Measurements from ENCODE around the gene ARID5A.

ARID5A gene

DNA sequence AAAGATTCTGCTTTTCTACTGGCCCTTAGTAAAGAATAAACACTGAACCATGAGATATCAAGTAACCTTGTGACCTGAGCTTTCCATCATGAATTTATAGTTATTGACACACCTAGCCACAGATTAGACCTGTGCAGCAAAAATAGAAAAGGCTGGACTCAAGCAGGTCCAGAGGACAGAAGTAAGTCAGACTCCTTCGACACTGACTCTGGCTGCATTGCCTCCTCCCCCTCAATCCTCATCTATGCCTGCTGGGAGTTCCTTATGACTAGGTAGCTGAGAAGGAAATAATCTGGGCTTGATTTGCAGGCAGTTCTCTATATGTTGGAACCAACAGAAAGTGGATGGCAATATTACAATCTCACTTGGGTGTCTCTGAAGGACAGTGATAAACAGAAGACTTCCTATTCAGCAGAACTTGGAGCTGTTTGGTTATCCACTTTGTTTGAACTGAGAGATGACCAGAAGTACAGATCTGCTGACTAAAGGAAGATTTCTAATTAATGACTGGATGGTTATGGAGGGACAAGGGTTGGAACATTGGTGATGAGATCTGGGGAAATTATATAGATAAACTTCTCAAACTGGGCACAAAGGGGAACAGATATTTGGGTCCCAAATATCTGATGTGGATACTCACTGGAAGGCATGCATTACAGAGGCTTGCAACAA is 39.4 kb downstream of the ARID5A start:
- DNase-seq (ENCODE audit: low read depth in 2 of 2): no peak
- TF ChIP-seq, protein P1, sequence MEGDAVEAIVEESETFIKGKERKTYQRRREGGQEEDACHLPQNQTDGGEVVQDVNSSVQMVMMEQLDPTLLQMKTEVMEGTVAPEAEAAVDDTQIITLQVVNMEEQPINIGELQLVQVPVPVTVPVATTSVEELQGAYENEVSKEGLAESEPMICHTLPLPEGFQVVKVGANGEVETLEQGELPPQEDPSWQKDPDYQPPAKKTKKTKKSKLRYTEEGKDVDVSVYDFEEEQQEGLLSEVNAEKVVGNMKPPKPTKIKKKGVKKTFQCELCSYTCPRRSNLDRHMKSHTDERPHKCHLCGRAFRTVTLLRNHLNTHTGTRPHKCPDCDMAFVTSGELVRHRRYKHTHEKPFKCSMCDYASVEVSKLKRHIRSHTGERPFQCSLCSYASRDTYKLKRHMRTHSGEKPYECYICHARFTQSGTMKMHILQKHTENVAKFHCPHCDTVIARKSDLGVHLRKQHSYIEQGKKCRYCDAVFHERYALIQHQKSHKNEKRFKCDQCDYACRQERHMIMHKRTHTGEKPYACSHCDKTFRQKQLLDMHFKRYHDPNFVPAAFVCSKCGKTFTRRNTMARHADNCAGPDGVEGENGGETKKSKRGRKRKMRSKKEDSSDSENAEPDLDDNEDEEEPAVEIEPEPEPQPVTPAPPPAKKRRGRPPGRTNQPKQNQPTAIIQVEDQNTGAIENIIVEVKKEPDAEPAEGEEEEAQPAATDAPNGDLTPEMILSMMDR (IDR thresholded peaks at IDR 0.05; ENCODE audit: low read depth, low read length): no peak
- H3K4me3 ChIP-seq (replicated peaks in 1 of 2; ENCODE audit: low read depth in 2 of 2, low read length in 2 of 2): no peak overlapping the region

DNA sequence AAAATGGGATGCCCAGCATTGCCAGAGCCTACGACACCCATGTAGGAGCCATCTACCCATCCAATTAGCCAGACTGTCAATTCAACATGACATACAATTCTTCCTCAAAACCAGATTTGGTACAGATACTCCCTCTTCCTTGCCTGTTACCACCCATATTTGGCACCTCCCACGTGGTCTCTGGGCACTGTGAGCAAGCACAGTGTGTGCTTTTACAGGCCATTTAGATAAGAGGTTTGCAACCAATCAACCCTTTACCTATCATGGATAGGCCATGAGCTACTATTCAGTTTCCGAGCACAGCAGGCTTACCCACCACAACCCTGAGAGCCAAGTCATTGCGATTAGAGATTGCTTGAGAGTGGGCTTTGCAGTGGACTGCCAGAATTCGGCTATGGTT is 40.9 kb downstream of the ARID5A start:
- no peak overlapping the region for H3K4me3 ChIP-seq (replicated peaks in 1 of 2; ENCODE audit: low read depth in 2 of 2, low read length in 2 of 2)
- DNase-seq (ENCODE audit: low read depth in 2 of 2): no peak
- TF ChIP-seq, protein P1 (IDR thresholded peaks at IDR 0.05; ENCODE audit: low read depth, low read length): no peak

DNA sequence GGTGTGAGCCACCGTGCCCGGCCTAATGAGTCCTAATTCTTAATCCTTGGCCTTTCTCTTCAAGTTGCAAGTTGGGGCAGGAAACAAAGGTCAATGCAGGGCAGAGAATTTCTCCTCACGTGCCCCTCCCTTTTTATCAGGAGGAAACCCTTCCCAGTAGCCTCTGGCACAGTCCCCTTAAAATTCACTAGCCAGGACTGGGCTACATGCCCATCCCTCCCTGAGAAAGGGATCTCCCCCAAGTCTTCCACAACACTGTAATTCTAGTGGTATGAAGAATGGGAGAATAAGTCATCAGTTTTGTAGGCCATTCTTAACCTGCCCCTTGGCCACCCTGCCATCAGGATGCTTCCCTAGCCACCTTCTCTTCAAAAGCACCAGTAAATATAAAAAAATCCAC is 42.2 kb downstream of the ARID5A start:
- DNase-seq (ENCODE audit: low read depth in 2 of 2): peak in 1 of 2 donors; percentile 20
- TF ChIP-seq, protein P1 (IDR thresholded peaks at IDR 0.05; ENCODE audit: low read depth, low read length): no peak

DNA sequence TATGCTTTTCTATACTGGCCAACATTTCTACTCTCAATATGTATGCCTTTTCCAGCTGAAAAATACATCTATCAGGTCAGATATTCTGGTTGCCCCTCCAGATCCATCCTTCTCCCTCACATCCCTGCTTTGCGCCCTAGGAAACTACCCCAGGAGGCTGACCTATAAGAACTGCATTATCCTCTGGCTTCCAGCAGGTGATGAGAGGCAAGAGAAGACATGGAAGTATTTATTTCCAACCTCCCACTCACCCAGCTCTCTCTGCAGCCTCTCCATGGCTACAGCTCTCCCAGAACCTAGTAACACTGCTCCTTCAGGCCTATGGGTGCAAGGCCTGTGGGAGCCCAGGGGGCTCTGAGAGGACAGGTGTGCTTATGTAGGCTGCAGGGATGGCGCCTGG is 42.9 kb downstream of the ARID5A start:
- TF ChIP-seq, protein P1 (IDR thresholded peaks at IDR 0.05; ENCODE audit: low read depth, low read length): no peak
- DNase-seq (ENCODE audit: low read depth in 2 of 2): no peak
- no peak overlapping the region for H3K4me3 ChIP-seq (replicated peaks in 1 of 2; ENCODE audit: low read depth in 2 of 2, low read length in 2 of 2)

More for the DNA sequence above, 42.2 kb downstream of the ARID5A start:
- no peak overlapping the region for H3K4me3 ChIP-seq (replicated peaks in 1 of 2; ENCODE audit: low read depth in 2 of 2, low read length in 2 of 2)

DNA sequence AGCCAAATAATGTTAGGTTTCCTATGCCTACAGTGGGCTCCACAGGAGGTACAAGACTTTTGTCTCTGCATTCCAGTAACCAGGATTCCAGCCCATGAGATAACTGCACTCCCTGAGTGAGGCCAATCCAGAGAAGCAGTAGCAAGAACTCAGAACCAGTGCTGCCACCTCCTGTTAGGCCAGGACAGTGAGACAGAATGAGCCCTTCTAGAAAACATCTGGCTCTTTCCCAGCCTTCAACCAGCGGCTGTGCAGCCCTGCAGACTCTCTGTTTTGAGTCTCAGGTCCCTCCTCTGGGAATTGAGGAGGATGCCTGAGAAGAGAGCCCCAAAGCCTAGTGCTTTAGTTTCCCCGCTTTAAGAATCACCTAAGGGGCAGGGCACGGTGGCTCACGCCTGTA is 44.2 kb downstream of the ARID5A start:
- peak in 1 of 2 donors; percentile 39 for DNase-seq (ENCODE audit: low read depth in 2 of 2)
- no peak overlapping the region for H3K4me3 ChIP-seq (replicated peaks in 1 of 2; ENCODE audit: low read depth in 2 of 2, low read length in 2 of 2)
- TF ChIP-seq, protein P1 (IDR thresholded peaks at IDR 0.05; ENCODE audit: low read depth, low read length): peak; percentile 47

DNA sequence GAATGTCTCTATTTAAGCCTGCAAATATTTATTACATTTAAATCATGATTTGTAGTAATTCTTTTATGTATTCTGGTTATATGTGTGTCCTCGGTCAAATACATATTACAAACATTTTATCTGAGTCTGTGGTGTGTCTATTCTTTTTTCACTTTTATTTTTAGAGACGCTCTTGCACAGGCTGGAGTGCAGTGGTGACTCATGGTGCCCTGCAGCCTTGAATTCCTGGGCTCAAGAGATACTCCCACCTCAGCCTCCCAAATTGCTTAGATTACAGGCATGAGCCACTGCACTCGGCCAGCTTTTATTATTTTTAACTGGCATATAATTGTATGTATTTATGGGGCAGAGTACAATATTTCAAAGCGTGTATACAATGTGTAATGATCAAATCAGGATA is 47.5 kb downstream of the ARID5A start:
- TF ChIP-seq, protein P1 (IDR thresholded peaks at IDR 0.05; ENCODE audit: low read depth, low read length): no peak
- peak; percentile 32 to 43 for DNase-seq (ENCODE audit: low read depth in 2 of 2)
- H3K4me3 ChIP-seq (replicated peaks in 1 of 2; ENCODE audit: low read depth in 2 of 2, low read length in 2 of 2): no peak overlapping the region

DNA sequence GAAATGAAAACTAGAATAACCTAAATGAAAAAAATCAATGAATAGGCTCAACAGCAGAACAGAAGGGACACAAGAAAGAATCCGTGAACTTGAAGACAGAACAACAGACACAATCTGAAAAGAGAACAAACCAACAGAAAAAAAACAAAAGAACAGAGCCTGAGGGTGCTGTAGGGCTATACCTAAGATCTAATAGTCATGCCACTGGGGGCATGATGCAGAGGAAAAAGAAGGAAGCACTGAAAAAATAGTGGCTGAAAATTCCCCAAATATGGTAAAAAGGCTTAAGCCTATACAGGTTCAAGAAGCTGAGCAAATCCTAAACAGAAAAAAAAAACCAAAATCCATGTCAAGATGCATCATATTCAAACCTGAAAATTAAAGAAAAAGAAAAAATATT is 51.3 kb downstream of the ARID5A start:
- DNase-seq (ENCODE audit: low read depth in 2 of 2): no peak
- H3K4me3 ChIP-seq (replicated peaks in 1 of 2; ENCODE audit: low read depth in 2 of 2, low read length in 2 of 2): no peak overlapping the region
- TF ChIP-seq, protein P1 (IDR thresholded peaks at IDR 0.05; ENCODE audit: low read depth, low read length): no peak

All from cardiac fibroblast (primary cell).